HG03457 (cell line): ENCODE data around the gene ISLR.

Experiments used
- ATAC-seq: cut with Tn5 transposase; IDR thresholded peaks from one replicate; pipeline ENCODE4 v1.9.1; 2021; ENCODE audit warnings: moderate number of reproducible peaks; ENCODE audit not compliant: unreplicated experiment

ISLR gene

DNA sequence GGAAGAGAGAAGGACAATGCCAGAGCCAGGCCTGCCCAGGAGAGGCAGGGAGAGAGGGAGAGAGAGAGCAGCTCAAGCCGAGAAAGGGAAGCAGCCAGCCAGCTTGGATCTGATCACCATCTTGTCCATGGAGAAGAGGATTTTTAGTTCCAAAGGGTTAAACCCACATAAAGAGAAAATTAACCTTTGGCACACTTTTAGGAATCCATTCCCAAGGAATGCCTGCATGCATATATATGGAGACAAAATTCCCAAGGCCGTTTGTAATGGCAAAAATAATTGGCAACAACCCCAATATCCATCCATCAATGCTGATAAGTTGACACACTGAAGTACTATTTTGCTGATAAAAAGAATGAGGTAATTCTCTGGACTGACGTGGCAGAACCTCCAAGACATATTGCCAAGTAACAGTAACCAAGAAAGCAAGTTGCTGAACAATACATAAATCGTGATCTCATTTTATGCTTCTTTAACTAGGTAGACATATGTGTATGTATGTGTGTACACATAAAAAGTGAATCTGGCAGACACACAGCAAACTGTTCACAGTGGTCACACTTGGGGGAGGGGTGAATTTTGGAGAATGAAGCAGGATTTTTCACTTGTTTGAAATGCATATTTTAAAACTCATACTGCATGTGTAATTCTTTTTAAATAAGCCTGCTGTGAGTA lies 36.6 kb downstream of the ISLR start:
- ATAC-seq, result no peak

DNA sequence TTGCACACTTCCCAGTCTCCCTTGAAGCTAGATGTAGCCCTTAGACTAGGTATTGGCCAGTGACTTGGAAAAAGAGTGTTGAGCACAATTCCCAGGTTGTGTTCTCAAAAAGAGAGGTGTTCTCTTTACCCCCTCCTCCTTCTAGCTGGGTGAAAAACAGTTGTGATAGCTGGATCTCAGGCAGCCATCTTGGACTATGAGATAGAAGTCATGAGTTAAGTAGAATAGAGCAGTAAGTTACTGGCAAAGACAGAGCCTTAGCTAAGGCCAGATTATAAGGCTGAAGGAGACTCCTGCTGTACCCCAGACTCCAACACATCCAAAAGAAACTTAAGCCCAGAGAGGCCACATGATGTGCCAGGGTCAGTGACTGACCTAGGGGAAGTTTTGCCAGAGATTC lies 37.2 kb downstream of the ISLR start:
- ATAC-seq, result no peak

DNA sequence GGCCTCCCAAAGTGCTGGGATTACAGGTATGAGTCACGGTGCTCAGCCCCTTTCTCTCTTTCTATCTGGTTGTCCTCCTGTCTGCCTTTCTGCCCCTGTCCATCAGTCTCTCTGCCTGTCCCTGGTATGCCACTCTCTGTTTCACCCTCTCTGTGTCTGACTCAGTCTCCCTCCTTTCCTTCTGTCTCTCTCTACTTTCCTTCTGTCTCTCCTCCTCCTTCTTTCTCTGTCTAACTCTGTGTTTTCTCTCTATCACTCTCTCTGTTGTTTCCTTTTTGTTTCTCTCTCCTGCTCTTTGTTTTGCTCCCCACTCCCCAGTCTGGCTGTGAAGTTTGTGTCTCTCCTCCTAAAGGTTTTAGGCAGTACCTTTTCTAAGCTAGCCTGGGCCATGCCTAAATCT lies 38.1 kb downstream of the ISLR start:
- no peak for ATAC-seq

DNA sequence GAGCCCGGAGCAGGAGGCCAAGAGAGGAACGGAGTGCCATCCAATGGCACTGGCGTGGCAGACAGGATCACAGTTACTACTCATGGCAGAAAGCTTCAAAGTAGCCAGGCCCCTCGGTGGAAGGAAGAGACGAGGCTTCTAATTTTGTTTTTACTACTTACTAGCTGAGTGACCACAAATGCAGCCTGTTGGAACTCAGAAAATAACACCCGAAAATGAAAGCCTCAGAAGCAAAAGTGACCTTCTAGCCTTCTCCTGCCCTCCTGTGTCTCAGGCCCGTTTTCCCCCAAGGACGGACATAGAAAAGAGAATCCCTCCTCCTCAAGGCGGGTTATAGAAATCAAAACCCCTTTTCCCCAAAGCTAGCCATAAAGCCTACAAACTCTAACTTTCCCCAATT lies 39.0 kb downstream of the ISLR start:
- ATAC-seq, result no peak

DNA sequence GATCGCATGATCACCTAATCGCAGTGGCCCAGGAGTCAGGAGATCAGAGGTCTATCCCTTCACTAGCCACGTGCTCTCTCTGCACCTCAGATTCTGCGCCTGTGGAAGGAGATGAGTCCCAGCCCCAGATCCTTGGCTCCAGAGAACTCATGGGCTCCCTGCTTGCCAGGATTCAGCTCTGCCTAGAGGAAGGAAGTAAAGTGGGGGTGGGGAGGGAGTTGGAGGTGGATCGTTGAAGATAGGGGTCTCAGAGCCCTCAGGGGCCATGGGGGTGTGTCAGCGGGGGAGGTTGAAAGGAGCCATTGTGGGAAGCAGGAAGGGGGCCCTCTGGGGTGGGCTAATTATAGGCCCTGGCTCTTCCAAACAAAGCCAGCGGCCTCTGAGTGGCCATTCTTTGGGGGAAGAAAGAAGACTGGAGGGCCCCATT lies 40.4 kb downstream of the ISLR start:
- no peak for ATAC-seq

DNA sequence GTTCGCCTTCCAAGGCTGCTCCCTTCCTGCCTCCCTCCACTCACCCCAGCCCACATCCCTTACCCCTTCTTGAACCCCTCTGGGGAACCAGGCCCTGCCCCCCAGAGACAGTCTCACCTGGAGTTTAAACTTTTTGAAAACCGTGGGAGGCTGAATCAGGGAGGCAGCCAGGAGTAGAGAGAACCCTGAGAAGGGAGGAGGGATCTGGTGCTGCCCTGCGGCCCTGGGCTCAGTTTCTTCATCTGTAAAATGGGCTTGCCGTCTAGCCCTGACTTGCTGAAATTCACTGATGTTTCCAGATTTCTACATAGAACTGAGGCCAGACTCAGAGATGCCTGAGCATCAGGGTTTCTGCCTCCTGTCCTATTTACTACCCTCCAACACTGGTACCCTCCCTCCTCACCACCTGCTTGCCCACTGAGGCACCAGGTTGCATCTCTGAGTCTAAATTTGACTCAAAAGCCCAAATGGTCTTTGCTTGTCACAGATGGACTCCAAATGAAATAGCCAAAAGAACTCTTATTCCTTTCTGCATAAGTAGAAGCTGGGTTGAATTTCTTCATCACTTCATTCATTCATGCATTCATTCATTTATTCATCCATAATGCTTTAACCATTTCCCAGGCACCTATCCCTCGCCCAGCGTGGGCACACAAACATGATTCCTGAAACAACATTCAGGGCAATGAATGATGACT lies 41.0 kb downstream of the ISLR start:
- no peak for ATAC-seq

DNA sequence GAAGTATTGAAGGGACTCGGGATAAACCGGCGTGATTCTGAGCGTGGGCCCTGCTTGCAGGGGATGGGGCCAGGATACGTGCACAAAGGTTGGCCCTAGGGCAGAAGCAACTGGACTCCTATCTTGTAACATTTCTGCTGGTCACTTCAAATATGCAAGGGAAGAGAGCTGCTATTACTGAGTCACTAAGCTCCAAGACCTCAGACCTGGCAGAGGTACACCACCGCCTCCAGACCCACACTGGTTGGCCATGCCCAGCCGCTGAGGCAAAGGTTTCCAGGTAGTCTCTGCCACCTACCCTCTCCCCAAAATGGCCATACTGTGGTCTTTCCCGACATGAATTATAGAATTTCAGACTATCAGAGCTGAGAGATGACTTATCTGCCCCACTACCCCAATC lies 42.4 kb downstream of the ISLR start:
- no peak for ATAC-seq

DNA sequence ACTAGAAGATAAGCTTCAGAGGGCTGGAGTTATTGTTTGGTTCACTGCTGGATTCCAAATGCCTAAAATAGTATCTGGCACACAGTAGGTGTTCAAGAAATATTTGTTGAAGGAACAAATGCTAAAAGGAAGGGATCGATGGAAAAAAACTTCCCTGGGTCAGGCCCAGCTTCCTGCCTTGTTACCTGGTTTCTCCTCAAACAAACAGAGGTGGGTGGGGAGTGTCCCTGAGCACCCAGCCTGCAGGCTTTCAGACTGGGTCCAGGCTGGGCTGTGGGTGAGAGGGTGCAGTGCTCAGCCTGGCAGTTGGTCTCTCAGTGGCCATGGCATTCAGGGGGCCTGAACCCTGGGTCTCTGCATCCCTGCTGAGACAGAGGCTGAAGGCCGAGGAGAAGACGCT lies 43.4 kb downstream of the ISLR start:
- no peak for ATAC-seq

DNA sequence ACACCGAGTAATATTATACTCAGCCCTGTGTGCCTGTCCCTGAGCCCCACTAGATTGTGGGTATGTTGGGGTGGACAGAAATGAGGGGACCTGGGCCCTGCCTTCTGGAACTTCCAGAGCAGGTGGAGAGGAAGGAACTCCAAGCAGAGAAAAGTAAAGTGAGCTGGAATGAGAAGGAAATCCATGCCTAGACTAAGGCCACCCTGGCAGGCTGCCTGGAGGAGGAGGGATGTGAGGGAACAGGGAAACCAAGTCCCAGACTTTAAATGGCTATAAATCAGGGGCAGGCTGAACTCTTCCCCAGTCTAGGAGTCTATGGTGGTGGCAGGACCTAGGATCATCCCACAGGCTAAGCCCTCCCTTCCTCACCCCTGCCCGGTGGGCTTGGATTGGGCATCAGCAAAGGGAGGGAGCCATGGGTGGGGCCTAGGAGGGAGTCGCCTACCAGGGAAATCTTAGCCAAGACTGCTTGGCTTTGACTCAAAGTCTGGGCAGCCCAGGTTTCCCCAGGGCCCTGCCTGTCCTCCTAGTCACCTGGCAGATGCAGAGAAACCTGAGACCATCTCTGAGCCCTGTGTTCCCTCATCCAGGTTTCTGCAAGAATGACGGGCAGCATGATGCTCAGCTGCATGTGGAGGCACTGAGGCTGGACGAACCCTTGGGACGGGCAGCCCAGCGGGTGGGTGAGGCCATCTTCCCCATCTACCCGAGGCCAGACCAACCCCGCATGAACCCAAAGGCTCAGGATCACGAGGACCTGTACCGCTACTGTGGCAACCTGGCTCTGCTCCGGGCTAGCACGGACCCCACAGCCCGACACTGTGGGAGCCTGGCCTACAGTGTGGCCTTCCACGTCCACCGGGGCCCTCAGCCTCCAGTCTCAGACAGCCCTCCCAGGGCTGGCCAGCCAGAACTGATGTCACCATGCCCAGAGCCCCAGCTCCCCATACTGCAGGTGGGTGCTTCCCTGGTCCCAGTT lies 44.7 kb downstream of the ISLR start:
- no peak for ATAC-seq

DNA sequence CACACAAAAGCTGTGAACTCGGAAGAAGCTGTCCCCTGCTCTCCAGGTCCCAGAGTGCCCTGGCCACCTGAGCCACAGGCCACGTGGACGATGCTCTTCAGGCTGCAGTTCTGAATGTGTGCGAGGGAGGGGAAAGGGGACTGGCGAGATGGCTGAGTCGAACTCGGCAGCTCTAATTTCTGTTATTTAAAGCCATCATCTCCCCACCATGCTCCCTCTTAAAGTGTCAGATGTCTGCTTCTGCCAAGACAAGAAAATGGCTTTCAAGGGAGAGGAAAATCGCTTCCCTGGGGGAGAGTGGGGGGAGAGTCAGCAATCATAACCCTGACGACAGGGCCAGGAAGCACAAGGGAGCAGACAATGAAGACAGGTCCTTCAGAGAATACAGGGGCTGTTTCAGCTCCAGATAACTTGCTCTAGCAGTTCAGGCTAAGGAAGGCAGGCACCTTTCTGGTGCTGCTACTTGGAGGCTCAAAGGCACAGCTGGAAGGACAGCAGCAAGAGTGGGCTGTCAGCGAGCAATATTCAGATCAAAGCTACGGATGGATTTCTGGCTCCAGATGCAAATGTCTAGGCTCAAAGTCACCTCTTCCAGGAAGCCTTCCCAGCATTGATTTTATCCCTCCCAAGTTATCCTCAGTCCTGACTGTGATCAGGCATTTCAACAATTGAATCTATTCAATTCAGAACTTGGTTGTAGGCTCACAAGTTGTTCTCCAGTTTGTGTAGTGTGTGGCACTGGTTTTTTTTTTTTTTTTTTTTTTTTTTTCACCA lies 47.2 kb downstream of the ISLR start:
- no peak for ATAC-seq

DNA sequence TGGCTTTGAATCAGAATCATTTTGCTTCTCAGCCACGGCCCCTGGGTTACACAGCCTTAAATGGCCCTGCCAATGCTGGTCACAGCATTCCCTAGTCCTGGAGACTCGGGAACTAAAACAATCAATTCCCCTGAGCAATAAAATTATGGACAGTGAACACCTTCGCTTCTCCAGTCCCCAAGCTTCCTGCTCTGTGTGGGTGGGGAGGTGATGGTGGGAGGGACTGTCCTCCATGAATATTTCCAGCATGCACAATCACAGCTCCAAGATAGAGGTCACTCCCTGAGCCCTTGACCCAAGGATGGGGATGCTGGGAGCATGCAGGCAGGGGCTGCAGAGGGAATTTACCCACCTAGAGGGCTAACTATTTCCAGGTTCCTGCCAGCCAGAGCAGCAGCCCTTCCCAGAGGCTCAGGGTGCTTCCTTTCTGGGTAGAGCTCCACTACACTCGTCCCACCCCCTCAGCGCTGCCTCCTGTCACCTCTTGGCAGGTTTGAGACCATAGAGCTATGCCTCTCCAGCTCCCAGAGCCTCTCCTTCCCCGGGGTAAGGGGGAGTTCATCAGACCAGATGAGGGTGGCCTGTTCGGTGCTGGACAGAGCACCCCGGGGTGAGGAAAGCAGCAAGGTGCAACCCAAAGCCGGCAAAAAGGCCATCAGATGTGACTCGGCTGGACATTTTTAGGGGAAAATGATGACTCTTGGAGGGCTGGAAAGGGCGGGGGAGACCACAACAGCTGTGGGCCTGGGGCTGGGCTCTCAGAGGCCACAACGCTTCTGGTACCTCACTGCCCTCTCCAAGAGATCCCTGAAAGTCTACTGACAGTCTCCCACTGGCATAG lies 48.1 kb downstream of the ISLR start:
- no peak for ATAC-seq

DNA sequence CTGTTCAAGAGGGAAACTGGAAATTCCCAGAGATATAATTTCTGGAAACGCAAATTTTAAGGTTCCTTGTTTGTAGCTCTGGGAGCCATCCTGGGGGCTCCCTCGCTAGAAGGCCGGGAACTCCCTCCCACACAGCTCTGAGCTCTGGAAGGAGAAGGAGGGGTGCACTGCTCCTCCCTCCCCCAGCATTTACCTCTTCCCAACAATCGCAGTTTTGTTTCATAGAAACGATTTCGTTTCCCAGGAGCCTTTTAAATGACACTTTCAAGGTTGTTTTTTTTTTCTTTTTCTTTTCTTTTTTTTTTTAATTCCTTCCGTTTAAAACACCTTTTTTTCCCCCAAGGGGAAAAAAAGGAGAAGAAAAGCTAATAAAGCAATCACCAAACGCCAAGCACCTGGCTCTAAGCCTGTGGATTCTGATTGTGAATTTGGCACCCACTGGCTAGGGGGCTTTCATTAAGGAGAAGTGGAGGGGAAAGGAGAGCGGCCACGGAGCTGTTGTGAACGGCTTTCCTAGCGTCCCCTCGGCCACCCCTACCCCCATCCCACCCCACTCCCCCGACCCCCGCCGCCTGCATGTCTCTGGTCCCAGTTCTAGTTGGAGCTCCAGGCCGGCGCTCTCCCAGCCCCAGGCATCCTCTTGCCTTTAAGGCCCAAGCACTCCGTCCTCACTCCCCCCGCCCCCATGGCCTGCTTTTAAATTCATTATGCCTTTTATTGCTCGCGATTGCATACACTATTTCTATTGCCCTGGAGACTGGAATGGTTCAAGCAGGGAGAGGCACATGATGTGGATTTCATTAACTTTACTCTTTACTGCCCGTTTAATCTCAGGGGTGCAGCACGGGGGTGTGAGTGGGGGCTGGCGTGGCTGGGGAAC lies 49.0 kb downstream of the ISLR start:
- ATAC-seq, result no peak

DNA sequence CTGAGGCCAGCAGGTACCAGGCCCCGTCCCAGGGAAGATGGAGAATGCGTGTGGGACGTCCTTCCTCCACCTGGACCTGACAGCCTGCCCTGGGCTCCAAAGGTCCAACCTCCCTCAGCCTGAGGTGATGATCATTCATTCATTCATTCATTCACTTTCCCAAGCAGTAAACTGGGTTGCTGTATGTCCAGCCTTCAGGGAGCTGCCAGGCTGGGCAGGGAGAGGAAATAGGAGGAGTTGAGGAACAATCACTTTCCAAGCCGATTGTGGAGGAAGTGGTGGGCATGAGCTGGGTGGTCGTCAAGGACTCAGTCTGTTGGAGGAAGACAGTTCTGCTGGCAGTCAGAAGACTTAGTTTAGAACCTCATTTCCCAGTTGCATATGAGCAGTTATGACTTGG lies 52.4 kb downstream of the ISLR start:
- no peak for ATAC-seq
